SH-SY5Y (cell line): ENCODE measurements around the gene CNTN4.

Experiments used
- GATA2 ChIP-seq: IDR thresholded peaks from 2 replicates; pipeline ENCODE4 v1.6.1; 2011; ENCODE audit warnings: mild to moderate bottlenecking, low read depth, low read length
- GATA3 ChIP-seq: IDR thresholded peaks from 2 replicates; pipeline ENCODE4 v1.6.1; 2011; ENCODE audit warnings: low read depth, mild to moderate bottlenecking, low read length, moderate library complexity

DNA sequence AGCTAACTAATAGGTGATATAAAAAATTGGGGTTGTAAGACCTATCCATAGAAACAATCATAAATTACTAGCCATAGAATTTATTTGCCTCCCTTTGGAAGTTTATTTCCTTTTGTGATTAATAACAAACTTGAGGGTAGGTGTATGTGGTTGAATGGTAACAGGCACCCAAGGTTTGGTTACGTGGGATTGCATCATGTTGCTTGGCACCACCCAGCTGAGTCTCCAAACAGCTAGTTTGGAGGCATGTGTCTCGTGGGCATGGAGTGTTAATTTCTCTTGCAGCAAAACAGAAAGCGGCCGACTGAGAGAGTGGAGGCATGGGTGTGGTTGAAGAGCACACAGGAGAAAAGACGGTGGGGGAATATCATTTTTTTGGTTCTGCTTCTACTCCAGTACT lies 441.4 kb downstream of the CNTN4 start:
- no peak for TF ChIP-seq GATA3
- no peak for TF ChIP-seq GATA2
